Measurements from ENCODE around the gene NKX1-2. TPM values are rescaled to one million over a fixed set of nuclear protein-coding genes. Genes with fewer than 3 reads are reported as not detected.

The NKX1-2 gene
- total RNA-seq, 2 donors from 2014 or later, result 0.07 TPM; not detected in 1

- H3K4me3 ChIP-seq, result no peak overlapping the region
- intact Hi-C loops (cut with DNase I), result no loop called here
- H3K4me1 ChIP-seq, result no peaks in the 10 kb centered on the region
- H3K36me3 ChIP-seq, result no peaks in the 10 kb centered on the region
- TF ChIP-seq, protein P1, sequence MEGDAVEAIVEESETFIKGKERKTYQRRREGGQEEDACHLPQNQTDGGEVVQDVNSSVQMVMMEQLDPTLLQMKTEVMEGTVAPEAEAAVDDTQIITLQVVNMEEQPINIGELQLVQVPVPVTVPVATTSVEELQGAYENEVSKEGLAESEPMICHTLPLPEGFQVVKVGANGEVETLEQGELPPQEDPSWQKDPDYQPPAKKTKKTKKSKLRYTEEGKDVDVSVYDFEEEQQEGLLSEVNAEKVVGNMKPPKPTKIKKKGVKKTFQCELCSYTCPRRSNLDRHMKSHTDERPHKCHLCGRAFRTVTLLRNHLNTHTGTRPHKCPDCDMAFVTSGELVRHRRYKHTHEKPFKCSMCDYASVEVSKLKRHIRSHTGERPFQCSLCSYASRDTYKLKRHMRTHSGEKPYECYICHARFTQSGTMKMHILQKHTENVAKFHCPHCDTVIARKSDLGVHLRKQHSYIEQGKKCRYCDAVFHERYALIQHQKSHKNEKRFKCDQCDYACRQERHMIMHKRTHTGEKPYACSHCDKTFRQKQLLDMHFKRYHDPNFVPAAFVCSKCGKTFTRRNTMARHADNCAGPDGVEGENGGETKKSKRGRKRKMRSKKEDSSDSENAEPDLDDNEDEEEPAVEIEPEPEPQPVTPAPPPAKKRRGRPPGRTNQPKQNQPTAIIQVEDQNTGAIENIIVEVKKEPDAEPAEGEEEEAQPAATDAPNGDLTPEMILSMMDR (IDR thresholded peaks at IDR 0.05), result no peak
- no peaks in the 10 kb centered on the region for H3K27me3 ChIP-seq
- no peak overlapping the region for H3K9ac ChIP-seq (ENCODE audit: low read depth in 2 of 2, low read length in 2 of 2)
- H3K9me3 ChIP-seq, result no peaks in the 10 kb centered on the region
- no peak overlapping the region for H3K27ac ChIP-seq
- no peak for DNase-seq
Measured at GRCh38 chr10:124495725-124496124, 45.9 kb upstream of the NKX1-2 start.

DNA sequence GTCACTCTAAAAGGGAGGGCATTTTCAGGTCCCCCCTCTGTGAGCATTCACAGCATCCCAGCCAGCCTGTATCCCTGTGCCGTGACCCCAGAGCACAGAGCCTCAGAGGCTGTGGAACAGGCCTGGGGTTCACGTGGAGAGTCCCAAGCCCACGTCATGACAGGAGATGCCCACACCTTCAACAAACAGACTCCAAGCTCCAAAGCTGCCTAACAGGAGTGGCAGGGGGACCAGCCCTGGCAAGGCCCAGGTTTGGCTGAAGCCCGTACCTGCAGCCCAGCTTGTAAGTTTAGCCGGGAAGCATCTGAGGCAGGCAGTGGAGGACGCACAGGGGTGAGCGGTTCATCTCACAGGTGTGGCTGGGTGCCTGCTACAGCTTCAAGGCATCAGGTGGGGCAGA is 45.3 kb upstream of the NKX1-2 start:
- Histone ChIP-seq H3K4me1 (no peaks in the 10 kb centered on the region), H3K27ac (no peak overlapping the region), H3K9me3 (no peaks in the 10 kb centered on the region), H3K27me3 (no peaks in the 10 kb centered on the region), H3K36me3 (no peaks in the 10 kb centered on the region), H3K4me3 (no peak overlapping the region), H3K9ac (ENCODE audit: low read depth in 2 of 2, low read length in 2 of 2) (no peak overlapping the region)
- DNase-seq, result no peak
- intact Hi-C loops (cut with DNase I), result no loop called here
- TF ChIP-seq, protein P1 (IDR thresholded peaks at IDR 0.05), result no peak

DNA sequence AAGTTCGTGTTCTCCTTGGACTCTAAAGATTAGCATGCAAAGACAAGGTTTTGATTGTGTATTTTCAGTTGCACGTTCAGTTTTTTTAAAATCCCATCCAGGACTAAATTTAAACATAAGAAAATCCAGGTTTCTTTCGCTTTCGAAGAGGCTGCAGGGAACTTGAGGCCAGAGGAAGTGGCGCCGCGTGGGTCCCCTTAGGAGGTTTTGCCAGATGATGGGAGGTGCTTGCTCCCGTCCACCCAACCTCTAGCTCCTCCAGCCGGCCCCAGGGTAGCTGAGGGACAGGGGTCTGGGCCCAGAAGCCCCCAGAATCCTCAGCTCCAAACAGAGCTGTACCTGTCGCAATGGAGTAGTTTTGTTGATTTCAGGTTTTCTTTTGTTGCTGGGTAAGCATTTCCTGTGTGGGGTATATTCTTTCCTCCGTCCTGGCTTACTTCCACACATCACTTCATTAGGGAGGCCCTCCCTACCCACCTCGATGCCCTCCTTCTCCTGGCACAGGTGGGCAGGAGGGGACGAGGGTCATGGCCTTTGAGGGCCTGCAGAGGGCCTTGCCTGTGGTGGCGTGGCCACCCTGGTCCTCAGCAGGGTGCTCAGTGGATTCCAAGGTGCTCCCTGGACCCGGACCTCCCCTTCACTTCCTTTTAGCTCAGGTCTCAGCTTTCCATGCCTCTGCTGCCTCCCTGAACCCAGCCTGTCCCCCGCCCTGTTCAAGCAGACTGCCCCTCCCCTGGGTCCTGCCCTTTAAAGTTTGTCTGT is 44.4 kb upstream of the NKX1-2 start:
- DNase-seq, result no peak
- H3K27ac ChIP-seq, result no peak overlapping the region
- H3K36me3 ChIP-seq, result no peaks in the 10 kb centered on the region
- H3K9me3 ChIP-seq, result no peaks in the 10 kb centered on the region
- no peak overlapping the region for H3K4me3 ChIP-seq
- no peak overlapping the region for H3K9ac ChIP-seq (ENCODE audit: low read depth in 2 of 2, low read length in 2 of 2)
- no peaks in the 10 kb centered on the region for H3K4me1 ChIP-seq
- intact Hi-C loops (cut with DNase I), result no loop called here
- no peaks in the 10 kb centered on the region for H3K27me3 ChIP-seq
- TF ChIP-seq, protein P1 (IDR thresholded peaks at IDR 0.05), result no peak

DNA sequence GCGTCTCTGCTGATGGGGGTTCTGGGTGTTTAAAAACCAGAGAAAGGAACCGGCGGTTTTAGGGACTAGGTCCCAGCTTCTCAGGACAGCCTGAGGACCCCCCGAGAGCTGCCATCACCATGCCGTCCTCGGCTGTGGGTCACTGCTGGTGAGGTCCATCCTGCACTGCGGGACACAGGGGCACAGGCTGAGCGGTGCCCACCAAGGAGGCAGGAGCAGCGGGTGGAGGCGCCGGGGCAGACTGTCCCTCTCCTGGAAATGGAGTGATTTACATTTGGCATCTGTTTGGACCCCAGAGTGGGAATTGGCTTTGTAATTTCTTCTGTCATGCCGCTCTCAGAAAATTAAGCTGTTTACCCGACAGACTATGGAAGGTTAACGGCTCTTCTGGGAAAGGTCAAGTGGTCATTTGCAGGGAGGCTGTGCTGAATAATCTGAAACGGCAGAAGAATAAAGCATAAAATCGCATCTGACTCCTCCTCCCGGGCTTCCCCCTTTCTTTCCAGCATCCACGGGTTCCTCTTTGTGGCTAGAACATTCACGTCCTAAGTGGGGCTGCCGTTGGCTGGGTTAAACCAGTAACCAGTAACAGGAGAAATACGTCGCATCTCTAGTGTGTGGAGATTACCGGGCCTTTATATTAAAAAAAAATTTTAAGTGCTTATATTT is 43.5 kb upstream of the NKX1-2 start:
- intact Hi-C loops (cut with DNase I), result no loop called here
- no peak for DNase-seq
- Histone ChIP-seq H3K27ac (no peak overlapping the region), H3K36me3 (no peaks in the 10 kb centered on the region), H3K27me3 (no peaks in the 10 kb centered on the region), H3K4me3 (no peak overlapping the region), H3K9ac (ENCODE audit: low read depth in 2 of 2, low read length in 2 of 2) (no peak overlapping the region), H3K4me1 (no peaks in the 10 kb centered on the region), H3K9me3 (no peaks in the 10 kb centered on the region)
- TF ChIP-seq, protein P1 (IDR thresholded peaks at IDR 0.05), result no peak

- DNase-seq, result no peak
- intact Hi-C loops (cut with DNase I), result no loop called here
- H3K9ac ChIP-seq (ENCODE audit: low read depth in 2 of 2, low read length in 2 of 2), result no peak overlapping the region
- TF ChIP-seq, protein P1 (IDR thresholded peaks at IDR 0.05), result no peak
- no peak overlapping the region for H3K27ac ChIP-seq
- H3K27me3 ChIP-seq, result no peaks in the 10 kb centered on the region
- H3K9me3 ChIP-seq, result no peaks in the 10 kb centered on the region
- no peaks in the 10 kb centered on the region for H3K36me3 ChIP-seq
- no peak overlapping the region for H3K4me3 ChIP-seq
- H3K4me1 ChIP-seq, result no peaks in the 10 kb centered on the region
Measured at GRCh38 chr10:124492266-124492665, 42.4 kb upstream of the NKX1-2 start.
